GM21825 (cell line): ENCODE data around the gene RETSAT.
"Not testable (repeated sequence)": the region's sequence is repeated elsewhere in the genome, so short reads cannot be mapped to it uniquely, and the experiment has no call there.

ENCODE experiments used
- ATAC-seq: cut with Tn5 transposase; IDR thresholded peaks from one replicate; pipeline ENCODE4 v1.9.1; 2021; ENCODE audit warnings: mild to moderate bottlenecking, moderate library complexity; ENCODE audit not compliant: unreplicated experiment

Gene RETSAT

GRCh38 chr2:85380048-85380447, 25.7 kb upstream of the RETSAT start:
- ATAC-seq, result no peak

GRCh38 chr2:85378257-85378656, 23.9 kb upstream of the RETSAT start:
- ATAC-seq, result no peak

DNA sequence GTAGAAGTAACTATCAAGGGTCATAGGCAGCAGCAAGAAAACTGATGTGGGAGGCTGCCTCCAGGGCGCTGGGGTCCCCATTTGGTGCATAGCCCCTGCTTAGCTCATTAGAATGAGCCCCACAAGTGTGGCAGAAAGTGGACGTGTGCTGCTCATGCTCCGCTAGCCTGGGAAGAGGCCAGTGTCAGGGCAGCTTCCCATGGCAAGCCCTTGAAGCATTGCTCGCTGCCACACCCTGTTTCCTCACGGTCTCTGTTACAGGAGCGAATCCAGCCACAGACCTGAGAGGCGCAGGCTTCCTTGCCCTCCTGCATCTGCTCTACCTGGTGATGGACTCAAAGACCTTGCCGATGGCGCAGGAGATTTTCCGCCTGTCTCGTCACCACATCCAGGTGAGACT, 22.8 kb upstream of the RETSAT start:
- no peak for ATAC-seq

GRCh38 chr2:85376291-85377065, 22.1 kb upstream of the RETSAT start:
- no peak for ATAC-seq

DNA sequence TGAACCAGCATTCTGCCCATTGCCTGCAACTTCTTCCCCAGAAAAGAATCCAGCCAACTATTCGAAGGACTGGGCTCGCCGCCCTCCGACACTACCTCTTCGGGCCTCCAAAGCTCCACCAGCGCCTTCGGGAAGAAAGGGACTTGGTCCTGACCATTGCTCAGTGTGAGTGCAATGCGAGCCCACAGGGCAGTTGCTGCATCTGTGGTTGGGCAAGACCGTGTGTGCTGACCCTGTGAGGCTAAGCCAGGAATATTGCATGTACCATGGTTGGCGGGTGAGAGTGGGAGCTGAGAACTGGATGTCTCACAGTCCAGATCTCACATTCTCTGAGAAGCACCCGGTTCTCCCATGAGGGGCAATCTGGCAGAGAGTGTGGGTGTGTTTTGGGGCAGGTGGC, 16.7 kb upstream of the RETSAT start:
- no peak for ATAC-seq

DNA sequence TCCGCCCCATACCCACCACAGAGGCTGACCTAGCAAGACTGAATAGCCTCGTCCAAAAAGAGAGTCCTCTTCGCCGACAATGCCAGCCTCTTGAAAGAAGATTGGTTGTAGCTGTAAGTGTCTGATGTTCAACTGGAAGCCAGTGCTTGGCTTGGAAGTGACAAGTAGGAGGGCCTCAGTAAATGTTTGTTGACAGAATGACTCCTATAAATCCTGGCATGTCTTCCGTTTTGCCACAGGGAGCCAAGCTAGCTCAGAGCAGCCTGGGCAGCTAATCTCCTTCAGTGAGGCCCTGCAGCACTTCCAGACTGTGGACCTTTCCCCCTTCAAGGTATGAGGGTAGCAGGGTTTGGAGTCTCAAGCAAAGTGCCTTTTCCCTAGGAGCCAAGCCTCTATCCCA, 15.2 kb upstream of the RETSAT start:
- no peak for ATAC-seq

DNA sequence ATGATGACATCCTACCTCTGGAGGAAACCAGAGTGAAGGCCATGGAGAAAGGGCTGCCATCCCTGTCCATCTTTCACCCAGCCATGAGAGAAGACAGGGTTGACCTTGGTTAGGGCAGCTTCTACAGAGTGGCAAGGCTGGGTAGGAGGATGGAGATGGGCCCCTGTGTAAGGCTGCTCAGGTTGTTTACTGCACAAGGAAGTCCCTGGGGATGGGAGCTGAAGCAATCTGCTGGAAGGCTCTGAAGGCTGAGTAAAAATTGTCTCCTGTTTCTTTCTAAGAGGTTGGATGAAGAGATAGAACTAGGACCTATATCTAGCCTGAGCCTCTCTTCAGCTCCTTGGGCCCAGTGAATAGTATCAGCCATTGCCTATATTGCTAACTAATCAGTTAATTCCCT, 14.6 kb upstream of the RETSAT start:
- ATAC-seq, result no peak

GRCh38 chr2:85367180-85367579, 12.9 kb upstream of the RETSAT start:
- no peak for ATAC-seq

DNA sequence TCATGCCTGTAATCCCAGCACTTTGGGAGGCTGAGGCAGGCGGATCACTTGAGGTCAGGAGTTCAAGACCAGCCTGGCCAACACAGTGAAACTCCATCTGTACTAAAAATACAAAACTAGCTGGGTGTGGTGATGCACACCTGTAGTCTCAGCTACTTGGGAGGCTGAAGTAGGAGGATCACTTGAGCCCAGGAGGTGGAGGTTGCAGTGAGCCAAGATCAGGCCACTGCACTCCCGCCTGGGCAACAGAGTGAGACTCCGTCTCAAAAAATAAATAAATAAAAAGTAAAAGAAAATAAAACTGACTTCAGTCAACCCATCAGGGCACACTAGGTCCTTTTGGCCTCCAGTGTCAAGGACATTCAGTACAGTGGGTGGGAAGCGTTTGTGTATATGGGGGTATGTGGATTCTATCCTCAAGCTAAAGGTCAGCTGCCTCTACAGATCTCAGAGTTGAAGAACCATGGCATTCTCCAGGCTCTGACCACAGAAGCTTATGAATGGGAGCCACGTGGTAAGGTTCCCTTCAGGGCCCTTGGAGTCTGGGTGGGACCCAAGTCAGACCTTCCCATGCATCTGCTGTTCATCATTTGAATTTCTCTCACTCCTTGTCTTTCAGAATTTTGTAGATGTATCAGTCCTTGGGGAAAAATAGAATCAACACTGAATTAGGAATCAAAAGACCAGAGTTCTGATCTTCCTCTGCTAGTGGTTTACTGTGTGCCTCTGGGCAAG, 8.5 kb upstream of the RETSAT start:
- not testable (repeated sequence) for ATAC-seq

DNA sequence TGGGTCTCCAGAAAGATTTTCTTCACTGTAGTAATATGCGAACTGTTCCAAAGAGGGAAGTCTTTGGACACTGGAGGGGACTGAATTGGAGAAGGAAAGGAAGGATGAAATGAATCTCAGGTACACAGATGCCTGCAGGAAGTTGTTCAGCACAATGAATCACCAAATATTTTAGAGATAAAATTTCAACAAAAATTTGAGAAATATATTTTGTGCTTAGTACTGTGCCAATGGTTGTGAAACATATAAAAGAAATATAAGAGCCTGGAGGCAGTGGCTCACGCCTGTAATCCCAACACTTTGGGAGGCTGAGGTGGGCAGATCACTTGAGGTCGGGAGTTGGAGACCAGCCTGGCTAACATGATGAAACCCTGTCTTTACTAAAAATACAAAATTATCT, 3.4 kb upstream of the RETSAT start:
- no peak for ATAC-seq

GRCh38 chr2:85356186-85356585, 1.9 kb upstream of the RETSAT start:
- no peak for ATAC-seq

DNA sequence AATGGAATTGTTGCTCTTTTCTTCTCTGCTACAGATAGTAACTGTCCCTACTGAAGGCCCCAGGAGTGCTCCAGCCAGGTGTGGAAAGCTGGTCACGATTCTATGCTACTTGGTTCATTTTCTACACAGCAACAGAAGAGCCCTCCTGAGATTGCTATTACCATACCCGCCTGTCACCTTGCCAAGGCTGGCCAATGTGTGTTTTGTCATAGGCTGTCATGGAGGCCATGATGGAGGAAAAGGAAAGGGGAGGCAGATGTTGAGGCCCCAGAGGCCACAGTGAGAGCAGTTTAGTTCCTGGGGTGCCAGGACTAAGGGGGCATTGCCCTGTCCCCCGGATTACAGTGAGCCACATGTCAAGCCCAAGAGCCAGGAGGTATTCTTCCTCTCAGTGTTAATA, 1.2 kb upstream of the RETSAT start:
- ATAC-seq, result no peak

DNA sequence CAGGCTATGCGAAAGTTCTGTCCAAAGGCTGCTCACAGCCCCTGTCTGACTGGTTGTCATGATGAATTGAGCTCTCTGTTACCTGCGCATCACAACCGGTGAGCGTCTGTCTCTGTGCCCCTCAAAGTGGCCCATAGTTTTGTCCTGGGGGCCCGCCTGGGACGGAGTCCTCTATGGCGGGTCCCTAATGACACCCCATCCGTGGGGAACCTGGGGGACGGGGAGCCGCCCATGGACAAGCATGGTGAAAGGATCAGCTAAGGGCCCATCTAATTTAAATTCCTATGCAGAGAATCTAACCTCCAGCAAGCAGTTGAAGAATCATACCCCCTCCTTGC, 714 bp upstream of the RETSAT start:
- ATAC-seq, result peak; percentile 4

DNA sequence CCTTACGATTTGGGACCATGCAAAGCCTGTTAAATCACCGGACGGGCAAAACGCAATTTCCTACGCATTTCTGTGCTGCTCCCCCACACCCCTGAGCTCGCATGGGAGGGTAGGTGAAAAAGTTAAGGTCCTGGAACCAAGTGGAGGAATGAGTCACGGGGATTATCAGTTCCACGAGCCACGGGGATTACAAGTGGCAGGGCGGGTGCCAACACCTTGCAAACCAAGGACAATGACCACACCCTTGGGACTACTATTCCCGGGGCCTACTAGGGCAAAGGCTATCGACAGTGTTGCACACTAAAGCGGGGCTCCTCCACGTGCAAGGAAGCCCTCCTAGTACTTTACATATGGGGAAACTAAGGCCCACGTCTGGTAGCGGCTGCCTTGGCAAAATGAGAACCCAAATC, 447 bp downstream of the RETSAT start:
- peak; percentile 3 for ATAC-seq

- no peak for ATAC-seq
Observed at GRCh38 chr2:85347599-85347998, 6.7 kb downstream of the RETSAT start.

- ATAC-seq, result no peak
Observed at GRCh38 chr2:85344356-85344954, 9.9 kb downstream of the RETSAT start.

DNA sequence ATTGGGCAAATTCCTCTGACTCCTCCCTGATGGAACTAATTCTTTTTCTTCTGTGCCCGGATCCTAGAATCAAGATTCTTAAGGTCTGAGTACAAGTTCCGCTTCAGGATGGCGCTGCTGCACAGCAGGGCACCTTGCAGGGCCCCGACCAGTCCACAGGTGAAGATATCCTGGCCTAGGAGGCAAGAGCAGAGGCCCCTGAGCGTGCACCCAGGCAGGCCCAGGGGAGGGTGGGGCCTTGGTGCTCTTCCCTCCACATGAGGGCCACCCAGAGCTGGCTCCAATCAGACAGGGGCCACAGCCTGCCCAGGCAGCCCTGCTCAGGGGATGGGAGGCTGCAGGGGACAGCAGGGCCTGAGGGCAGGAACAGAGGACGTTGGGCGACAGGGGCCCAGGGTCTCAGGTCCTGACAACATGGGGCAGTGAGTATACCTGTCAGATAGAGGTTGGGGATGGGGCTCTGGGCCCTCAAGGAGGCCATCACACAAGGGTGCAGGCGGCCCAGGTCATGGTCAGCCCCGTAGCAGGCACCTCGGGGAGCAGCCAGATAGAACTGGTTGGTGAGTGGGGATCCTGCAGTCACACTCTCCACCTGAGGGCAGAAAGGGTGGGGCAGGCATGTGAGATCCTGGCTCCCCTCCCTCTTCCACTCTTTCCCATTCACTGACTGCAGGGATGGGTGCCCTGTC, 11.0 kb downstream of the RETSAT start:
- not testable (repeated sequence) for ATAC-seq

GRCh38 chr2:85342156-85342555, 12.2 kb downstream of the RETSAT start:
- no peak for ATAC-seq

- ATAC-seq, result no peak
Observed at GRCh38 chr2:85341269-85342029, 12.9 kb downstream of the RETSAT start.

DNA sequence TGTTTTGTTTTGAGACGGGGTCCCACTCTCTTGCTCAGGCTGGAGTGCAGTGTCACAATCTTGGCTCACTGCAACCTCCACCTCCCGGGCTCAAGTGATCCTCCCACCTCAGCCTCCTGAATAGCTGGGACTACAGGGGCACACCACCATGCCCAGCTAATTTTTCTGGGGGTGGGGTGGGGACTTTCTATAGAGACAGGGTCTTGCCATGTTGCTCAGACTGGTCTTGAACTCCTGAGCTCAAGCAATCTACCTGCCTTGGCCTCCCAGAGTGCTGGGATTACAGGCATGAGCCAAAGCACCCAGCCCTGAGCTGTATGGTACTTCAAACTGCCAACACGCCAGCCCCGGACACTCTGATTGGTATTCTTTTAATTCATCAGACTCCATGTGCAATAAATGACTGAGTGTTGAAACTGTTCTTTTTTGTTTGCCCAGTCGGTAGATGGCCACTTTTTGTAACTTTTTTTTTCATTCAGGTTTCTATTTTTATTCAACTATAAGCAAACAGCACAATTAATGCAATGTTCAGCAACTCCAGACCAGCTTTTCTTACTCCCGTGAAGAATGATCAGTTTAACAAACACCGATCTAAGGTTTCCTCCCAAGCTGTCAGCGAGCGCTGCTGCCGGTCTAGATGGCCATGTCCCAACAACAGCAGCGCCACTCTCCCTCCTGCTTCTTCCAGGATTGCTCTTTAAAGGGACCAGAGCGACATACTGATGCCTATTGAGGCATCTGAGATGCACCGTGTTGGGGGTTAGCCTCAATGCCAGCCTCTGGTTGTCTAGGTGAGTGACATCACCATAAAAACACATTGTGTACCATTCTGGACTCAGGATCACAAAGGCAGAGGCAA, 14.1 kb downstream of the RETSAT start:
- ATAC-seq, result no peak
